ENCODE measurements around the gene SMC4. TPM values are rescaled to one million over a fixed set of nuclear protein-coding genes. Genes with fewer than 3 reads are reported as not detected.

Gene SMC4
- total and polyA plus RNA-seq, 10 of the 15 experiments (the other 5 are each of a cell fraction or from before 2014, with no cell fraction given), result 75.6 to 288 (median 136) TPM

- Histone ChIP-seq H3K27ac (ENCODE audit: control insufficient read depth, insufficient read depth) (no peak overlapping the region), H2AFZ (ENCODE audit: control insufficient read depth, low read depth, low read length) (no peak overlapping the region), H3K27me3 (replicated peaks in 1 of 2; ENCODE audit: control insufficient read depth in 2 of 2, insufficient read depth in 2 of 2, low read length in 1 of 2) (no peaks in the 10 kb centered on the region; a peak in 1 of 4 replicates), H3K4me3 (no peak overlapping the region), H4K20me1 (ENCODE audit: control insufficient read depth, insufficient read depth) (no peaks in the 10 kb centered on the region), H3K9me3 (replicated peaks; ENCODE audit: control insufficient read depth, insufficient read depth, low read length) (no peaks in the 10 kb centered on the region; the same call in 2 of the 3 replicates), H3K4me1 (ENCODE audit: control insufficient read depth, insufficient read depth, low read length) (no peaks in the 10 kb centered on the region), H3K79me2 (ENCODE audit: control insufficient read depth, insufficient read depth, low read length) (no peaks in the 10 kb centered on the region), H3K4me2 (ENCODE audit: control insufficient read depth, insufficient read depth) (no peak overlapping the region), H3K36me3 (ENCODE audit: control insufficient read depth in 2 of 2, insufficient read depth in 2 of 2, low read length in 1 of 2) (no peaks in the 10 kb centered on the region), H3K9ac (ENCODE audit: control insufficient read depth, insufficient read depth, low read length) (no peak overlapping the region)
- DNase-seq (ENCODE audit: low read depth, low spot score) (no peak), ATAC-seq (no peak), FAIRE-seq (no peak)
- in situ Hi-C loops (cut with MboI), result no loop called here
- ChIA-PET SMC1A (ENCODE audit: uncharacterized antibody, unreplicated experiment) (no interaction called here), POLR2A (interaction anchor here (2.6 kb wide), 1 partner anchor 10 kb away, joined by 10 read pairs; the partner anchor contains the start of gene TRIM59), CTCF (no interaction called here), RAD21 (ENCODE audit: unreplicated experiment) (interaction anchor here (1.0 kb wide), 1 partner anchor 9 kb away, joined by 5 read pairs; no protein-coding TSS in a partner anchor)
- intact Hi-C loops (cut with micrococcal nuclease; ENCODE audit: unreplicated experiment), result no loop called here
- no TSS peak for BruUV-seq (replicated peaks)
- WGBS (ENCODE audit: insufficient coverage, insufficient replicate concordance, low lambda C conversion rate, missing lambda C conversion rate), result 47% methylated on average over 3 of the region's 3 CpGs
- TF ChIP-seq E2F4 (IDR thresholded peaks at IDR 0.05; ENCODE audit: low read depth, low read length), result no peak
- no peak for TF ChIP-seq STAT3 (IDR thresholded peaks at IDR 0.05; ENCODE audit: low read depth, low read length)
- TF ChIP-seq HDAC6 (IDR thresholded peaks at IDR 0.05; ENCODE audit: unreplicated experiment), result no peak
- no peak for TF ChIP-seq CHD4 (IDR thresholded peaks at IDR 0.05)
- no peak for TF ChIP-seq RBBP5 (conservative IDR thresholded peaks at IDR 0.05)
- no peak for TF ChIP-seq PRDM15 (CRISPR knock-in tag; IDR thresholded peaks at IDR 0.05)
- no peak for TF ChIP-seq DPF2 (IDR thresholded peaks at IDR 0.05)
- TF ChIP-seq ZNF274 (IDR thresholded peaks at IDR 0.05; ENCODE audit: insufficient read depth, insufficient read length), result no peak
- TF ChIP-seq ELK1 (IDR thresholded peaks at IDR 0.05; ENCODE audit: low read depth, low read length), result no peak
- no peak for TF ChIP-seq CUX1 (IDR thresholded peaks at IDR 0.05; ENCODE audit: insufficient replicate concordance, low read depth, low read length)
- TF ChIP-seq TCF12 (IDR thresholded peaks at IDR 0.05; ENCODE audit: low read depth, low read length), result no peak
- TF ChIP-seq CREB1 (IDR thresholded peaks at IDR 0.05; ENCODE audit: low read depth), result no peak
- no peak for TF ChIP-seq ZBED1 (IDR thresholded peaks at IDR 0.05; ENCODE audit: borderline replicate concordance)
Observed at GRCh38 chr3:160460033-160460432, 60.6 kb downstream of the SMC4 start.

Data from GM12878 (cell line).